Measurements from ENCODE around the gene CNTN4.

DNA sequence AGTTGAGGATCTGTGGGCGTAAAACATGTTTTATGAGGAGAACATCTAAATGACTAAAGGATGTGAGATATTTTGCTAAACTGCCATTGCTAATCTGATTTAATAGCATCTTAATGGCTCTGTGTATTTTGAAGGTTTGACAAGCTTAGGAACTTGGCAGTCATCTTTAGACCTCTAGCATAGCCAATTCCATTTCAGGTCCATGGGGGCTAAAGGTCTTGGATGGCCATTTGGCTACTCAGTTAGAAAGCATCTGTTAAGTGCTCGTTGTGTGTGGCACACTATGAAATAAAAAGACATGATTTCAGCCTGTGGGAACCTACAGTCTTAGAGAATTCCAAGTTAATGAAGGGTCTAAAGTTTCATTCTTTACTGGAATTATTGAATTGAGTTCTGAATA lies 775.3 kb downstream of the CNTN4 start:
- TF ChIP-seq BHLHE40 (IDR thresholded peaks at IDR 0.05; ENCODE audit: borderline replicate concordance) = no peak
- no peak for TF ChIP-seq ARNT (IDR thresholded peaks at IDR 0.05)
- TF ChIP-seq SUZ12 (IDR thresholded peaks at IDR 0.05) = no peak
- TF ChIP-seq FOXA1 (IDR thresholded peaks at IDR 0.05) = no peak

Data from HEK293T (cell line).